Fibroblast of mammary gland (primary cell): Measurements from ENCODE around the gene SHROOM2.

Experiments
- DNase-seq: peaks from one replicate; pipeline ENCODE4 v3.0.0-alpha.2; 2010; ENCODE audit warnings: low read depth
- H3K4me3 ChIP-seq: 2 replicates; pipeline ENCODE4 v1.5.1; 2011; ENCODE audit warnings: low read depth, mild to moderate bottlenecking, low read length, moderate library complexity; ENCODE audit not compliant: control insufficient read depth
- CTCF ChIP-seq: conservative IDR thresholded peaks from 2 replicates; pipeline ENCODE4 v1.5.1; 2011; ENCODE audit warnings: low read depth, low read length, inconsistent platforms; ENCODE audit not compliant: control insufficient read depth, insufficient read depth

SHROOM2 gene

GRCh38 chrX:9785944-9786797, at the start of gene SHROOM2:
Gene SHROOM2, plus strand, starts transcription at chrX:9786429. Its CDS starts 117 bp downstream, at chrX:9786546.
- DNase-seq, result no peak
- no peak for TF ChIP-seq CTCF
- H3K4me3 ChIP-seq, result no peak within 1 kb of the TSS

GRCh38 chrX:9737363-9737762, 48.9 kb upstream of the SHROOM2 start:
- H3K4me3 ChIP-seq, result no peak overlapping the region
- no peak for TF ChIP-seq CTCF
- DNase-seq, result no peak

GRCh38 chrX:9738151-9738550, 48.1 kb upstream of the SHROOM2 start:
- no peak for DNase-seq
- TF ChIP-seq CTCF, result no peak
- no peak overlapping the region for H3K4me3 ChIP-seq

- no peak for DNase-seq
- no peak overlapping the region for H3K4me3 ChIP-seq
- no peak for TF ChIP-seq CTCF
Measured at GRCh38 chrX:9739130-9739529, 47.1 kb upstream of the SHROOM2 start.

- TF ChIP-seq CTCF, result no peak
- H3K4me3 ChIP-seq, result no peak overlapping the region
- no peak for DNase-seq
Measured at GRCh38 chrX:9745417-9746115, 40.7 kb upstream of the SHROOM2 start.

GRCh38 chrX:9746148-9746888, 39.9 kb upstream of the SHROOM2 start:
- TF ChIP-seq CTCF, result no peak
- no peak overlapping the region for H3K4me3 ChIP-seq
- DNase-seq, result peak; percentile 19
